ENCODE results near the gene ALKBH5.

Gene ALKBH5

GRCh38 chr17:18247613-18248001 is 64.0 kb downstream of the ALKBH5 start:
- Mint-ChIP-seq H3K27me3 (no peaks in the 10 kb centered on the region), H3K4me3 (no peak overlapping the region), H3K4me1 (peaks cover 7% of the 10 kb centered on the region), H3K36me3 (ENCODE audit: insufficient read depth) (peaks cover 44% of the 10 kb centered on the region), H3K9me3 (no peaks in the 10 kb centered on the region), H3K27ac (ENCODE audit: low read depth) (no peak overlapping the region)
- ATAC-seq (replicated peaks; ENCODE audit: extremely low read depth, poor library complexity, severe bottlenecking): no peak
- DNase-seq (ENCODE audit: low spot score in 2 of 2): no peak

GRCh38 chr17:18248300-18248731 is 64.7 kb downstream of the ALKBH5 start:
- Mint-ChIP-seq H3K36me3 (ENCODE audit: insufficient read depth) (peaks cover 47% of the 10 kb centered on the region), H3K4me1 (peaks cover 7% of the 10 kb centered on the region), H3K27me3 (no peaks in the 10 kb centered on the region), H3K4me3 (no peak overlapping the region), H3K27ac (ENCODE audit: low read depth) (no peak overlapping the region), H3K9me3 (no peaks in the 10 kb centered on the region)
- DNase-seq (ENCODE audit: low spot score in 2 of 2) (peak; percentile 47 to 49), ATAC-seq (replicated peaks; ENCODE audit: extremely low read depth, poor library complexity, severe bottlenecking) (peak; percentile 69)

GRCh38 chr17:18248811-18249210 is 65.2 kb downstream of the ALKBH5 start:
- Mint-ChIP-seq H3K27me3 (no peaks in the 10 kb centered on the region), H3K36me3 (ENCODE audit: insufficient read depth) (peaks cover 50% of the 10 kb centered on the region), H3K9me3 (no peaks in the 10 kb centered on the region), H3K4me1 (peaks cover 7% of the 10 kb centered on the region), H3K27ac (ENCODE audit: low read depth) (no peak overlapping the region), H3K4me3 (no peak overlapping the region)
- ATAC-seq (replicated peaks; ENCODE audit: extremely low read depth, poor library complexity, severe bottlenecking): no peak
- no peak for DNase-seq (ENCODE audit: low spot score in 2 of 2)

- Mint-ChIP-seq H3K36me3 (ENCODE audit: insufficient read depth) (peaks cover 51% of the 10 kb centered on the region), H3K4me1 (peaks cover 7% of the 10 kb centered on the region), H3K27me3 (no peaks in the 10 kb centered on the region), H3K9me3 (no peaks in the 10 kb centered on the region), H3K4me3 (no peak overlapping the region), H3K27ac (ENCODE audit: low read depth) (peak overlapping the region; percentile 84)
- ATAC-seq (replicated peaks; ENCODE audit: extremely low read depth, poor library complexity, severe bottlenecking): no peak
- no peak for DNase-seq (ENCODE audit: low spot score in 2 of 2)
These were observed 66.6 kb downstream of the ALKBH5 start for GRCh38 chr17:18250259-18250658.

GRCh38 chr17:18250708-18251107 is 67.1 kb downstream of the ALKBH5 start:
- no peak for DNase-seq (ENCODE audit: low spot score in 2 of 2)
- H3K27me3 Mint-ChIP-seq: no peaks in the 10 kb centered on the region
- H3K4me3 Mint-ChIP-seq: no peak overlapping the region
- peaks cover 7% of the 10 kb centered on the region for H3K4me1 Mint-ChIP-seq
- peaks cover 49% of the 10 kb centered on the region for H3K36me3 Mint-ChIP-seq (ENCODE audit: insufficient read depth)
- H3K27ac Mint-ChIP-seq (ENCODE audit: low read depth): peak overlapping the region; percentile 84
- no peaks in the 10 kb centered on the region for H3K9me3 Mint-ChIP-seq
- no peak for ATAC-seq (replicated peaks; ENCODE audit: extremely low read depth, poor library complexity, severe bottlenecking)

GRCh38 chr17:18251204-18251603 is 67.6 kb downstream of the ALKBH5 start:
- ATAC-seq (replicated peaks; ENCODE audit: extremely low read depth, poor library complexity, severe bottlenecking): no peak
- no peak overlapping the region for H3K4me3 Mint-ChIP-seq
- H3K27ac Mint-ChIP-seq (ENCODE audit: low read depth): no peak overlapping the region
- DNase-seq (ENCODE audit: low spot score in 2 of 2): no peak
- peaks cover 7% of the 10 kb centered on the region for H3K4me1 Mint-ChIP-seq
- H3K27me3 Mint-ChIP-seq: no peaks in the 10 kb centered on the region
- H3K9me3 Mint-ChIP-seq: no peaks in the 10 kb centered on the region
- peaks cover 50% of the 10 kb centered on the region for H3K36me3 Mint-ChIP-seq (ENCODE audit: insufficient read depth)

- ATAC-seq (replicated peaks; ENCODE audit: extremely low read depth, poor library complexity, severe bottlenecking) (no peak), DNase-seq (ENCODE audit: low spot score in 2 of 2) (no peak)
- peaks cover 51% of the 10 kb centered on the region for H3K36me3 Mint-ChIP-seq (ENCODE audit: insufficient read depth)
- H3K27me3 Mint-ChIP-seq: no peaks in the 10 kb centered on the region
- H3K27ac Mint-ChIP-seq (ENCODE audit: low read depth): no peak overlapping the region
- H3K4me3 Mint-ChIP-seq: no peak overlapping the region
- H3K9me3 Mint-ChIP-seq: no peaks in the 10 kb centered on the region
- peaks cover 13% of the 10 kb centered on the region for H3K4me1 Mint-ChIP-seq
These were observed 68.5 kb downstream of the ALKBH5 start for GRCh38 chr17:18252160-18252559.

- H3K36me3 Mint-ChIP-seq (ENCODE audit: insufficient read depth): peaks cover 43% of the 10 kb centered on the region
- no peak overlapping the region for H3K27ac Mint-ChIP-seq (ENCODE audit: low read depth)
- H3K27me3 Mint-ChIP-seq: no peaks in the 10 kb centered on the region
- no peak for DNase-seq (ENCODE audit: low spot score in 2 of 2)
- H3K9me3 Mint-ChIP-seq: no peaks in the 10 kb centered on the region
- H3K4me1 Mint-ChIP-seq: peaks cover 18% of the 10 kb centered on the region
- ATAC-seq (replicated peaks; ENCODE audit: extremely low read depth, poor library complexity, severe bottlenecking): no peak
- H3K4me3 Mint-ChIP-seq: no peak overlapping the region
These were observed 69.7 kb downstream of the ALKBH5 start for GRCh38 chr17:18253187-18253884.

GRCh38 chr17:18253947-18254821 is 70.6 kb downstream of the ALKBH5 start:
- Mint-ChIP-seq H3K4me1 (peaks cover 16% of the 10 kb centered on the region), H3K36me3 (ENCODE audit: insufficient read depth) (peaks cover 42% of the 10 kb centered on the region), H3K27me3 (no peaks in the 10 kb centered on the region), H3K9me3 (no peaks in the 10 kb centered on the region), H3K27ac (ENCODE audit: low read depth) (no peak overlapping the region), H3K4me3 (no peak overlapping the region)
- DNase-seq (ENCODE audit: low spot score in 2 of 2): no peak
- no peak for ATAC-seq (replicated peaks; ENCODE audit: extremely low read depth, poor library complexity, severe bottlenecking)

- no peak for ATAC-seq (replicated peaks; ENCODE audit: extremely low read depth, poor library complexity, severe bottlenecking)
- no peaks in the 10 kb centered on the region for H3K27me3 Mint-ChIP-seq
- H3K27ac Mint-ChIP-seq (ENCODE audit: low read depth): peak overlapping the region; percentile 25
- peaks cover 38% of the 10 kb centered on the region for H3K36me3 Mint-ChIP-seq (ENCODE audit: insufficient read depth)
- no peak for DNase-seq (ENCODE audit: low spot score in 2 of 2)
- no peak overlapping the region for H3K4me3 Mint-ChIP-seq
- H3K9me3 Mint-ChIP-seq: no peaks in the 10 kb centered on the region
- peaks cover 21% of the 10 kb centered on the region for H3K4me1 Mint-ChIP-seq
These were observed 71.4 kb downstream of the ALKBH5 start for GRCh38 chr17:18254888-18255649.

GRCh38 chr17:18256351-18256750 is 72.7 kb downstream of the ALKBH5 start:
- Mint-ChIP-seq H3K27ac (ENCODE audit: low read depth) (no peak overlapping the region), H3K9me3 (no peaks in the 10 kb centered on the region), H3K36me3 (ENCODE audit: insufficient read depth) (peaks cover 35% of the 10 kb centered on the region), H3K4me1 (peaks cover 24% of the 10 kb centered on the region), H3K4me3 (no peak overlapping the region), H3K27me3 (no peaks in the 10 kb centered on the region)
- ATAC-seq (replicated peaks; ENCODE audit: extremely low read depth, poor library complexity, severe bottlenecking): no peak
- DNase-seq (ENCODE audit: low spot score in 2 of 2): no peak

- no peaks in the 10 kb centered on the region for H3K9me3 Mint-ChIP-seq
- peaks cover 32% of the 10 kb centered on the region for H3K36me3 Mint-ChIP-seq (ENCODE audit: insufficient read depth)
- DNase-seq (ENCODE audit: low spot score in 2 of 2) (no peak), ATAC-seq (replicated peaks; ENCODE audit: extremely low read depth, poor library complexity, severe bottlenecking) (no peak)
- peak overlapping the region; percentile 98 for H3K4me3 Mint-ChIP-seq
- H3K27ac Mint-ChIP-seq (ENCODE audit: low read depth): no peak overlapping the region
- peaks cover 28% of the 10 kb centered on the region for H3K4me1 Mint-ChIP-seq
- H3K27me3 Mint-ChIP-seq: no peaks in the 10 kb centered on the region
These were observed 73.1 kb downstream of the ALKBH5 start for GRCh38 chr17:18256776-18257175.

Data from central memory CD8-positive, alpha-beta T cell (primary cell).